ENCODE data around the gene AGAP3. TPM values are rescaled to one million over a fixed set of nuclear protein-coding genes. Genes with fewer than 3 reads are reported as not detected.

Gene AGAP3
- polyA plus RNA-seq, 1 of the 3 experiments (the other 2 are of a cell fraction): 126 TPM

DNA sequence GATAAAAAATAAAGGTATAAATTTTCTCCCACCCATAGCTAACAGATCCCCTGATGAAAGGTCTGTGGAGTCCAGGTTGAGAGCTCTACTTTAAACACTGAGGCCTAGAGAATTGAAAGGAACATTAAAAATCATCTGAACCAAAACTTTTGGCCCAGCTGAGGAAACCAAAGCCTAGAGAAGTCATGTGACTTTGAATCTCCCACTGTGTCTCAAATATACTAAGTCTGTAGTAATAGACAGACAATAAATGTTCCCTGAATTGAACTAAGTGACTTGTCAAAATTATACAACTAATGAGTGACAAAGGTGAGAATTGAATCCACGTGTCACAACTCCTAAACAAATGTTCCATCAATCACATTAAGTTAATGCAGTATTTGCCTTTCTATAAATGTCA lies 75.5 kb downstream of the AGAP3 start:
- Histone ChIP-seq H3K9me3 (no peaks in the 10 kb centered on the region), H3K79me2 (ENCODE audit: insufficient read depth) (no peaks in the 10 kb centered on the region), H3K9ac (no peak overlapping the region), H3K27me3 (ENCODE audit: insufficient read depth) (peaks cover 42% of the 10 kb centered on the region), H3K4me3 (ENCODE audit: low read depth in 2 of 2, low read length in 1 of 2) (no peak overlapping the region), H3K4me1 (ENCODE audit: control insufficient read depth in 1 of 2, insufficient read depth in 2 of 2, low read depth in 1 of 2, low read length in 1 of 2) (peaks cover 0 to under 1% of the 10 kb centered on the region in 2 experiments; a peak in 1 of 4 replicates), H4K20me1 (ENCODE audit: insufficient read depth) (no peaks in the 10 kb centered on the region), H3K27ac (ENCODE audit: low read depth in 2 of 2, low read length in 1 of 2) (no peak overlapping the region), H3K4me2 (no peak overlapping the region), H3F3A (replicated peaks; ENCODE audit: insufficient read depth) (no peaks in the 10 kb centered on the region), H2AFZ (ENCODE audit: low read depth) (no peak overlapping the region), H3K36me3 (replicated peaks in 1 of 2; ENCODE audit: control insufficient read depth in 1 of 2, insufficient read depth in 2 of 2, low read length in 1 of 2) (no peaks in the 10 kb centered on the region), H3K9me2 (no peaks in the 10 kb centered on the region)
- CTCF ChIA-PET: interaction anchor here (1.1 to 15.5 kb wide), 6 partner anchors 10 to 82 kb away, joined by 3 to 243 read pairs (median 48); no protein-coding TSS in a partner anchor
- DNase-seq: no peak
- POLR2A ChIA-PET: interaction anchor here (1.3 kb wide), 1 partner anchor 13 kb away, joined by 4 read pairs; no protein-coding TSS in a partner anchor
- no peak for TF ChIP-seq ZBTB33 (IDR thresholded peaks at IDR 0.05; ENCODE audit: borderline replicate concordance, low read depth)
- no peak for TF ChIP-seq YY1 (IDR thresholded peaks at IDR 0.05; ENCODE audit: low read depth)
- no peak for TF ChIP-seq JUND (IDR thresholded peaks at IDR 0.05)
- no peak for TF ChIP-seq FOXJ3 (CRISPR knock-in tag; IDR thresholded peaks at IDR 0.05)
- TF ChIP-seq, protein P1, sequence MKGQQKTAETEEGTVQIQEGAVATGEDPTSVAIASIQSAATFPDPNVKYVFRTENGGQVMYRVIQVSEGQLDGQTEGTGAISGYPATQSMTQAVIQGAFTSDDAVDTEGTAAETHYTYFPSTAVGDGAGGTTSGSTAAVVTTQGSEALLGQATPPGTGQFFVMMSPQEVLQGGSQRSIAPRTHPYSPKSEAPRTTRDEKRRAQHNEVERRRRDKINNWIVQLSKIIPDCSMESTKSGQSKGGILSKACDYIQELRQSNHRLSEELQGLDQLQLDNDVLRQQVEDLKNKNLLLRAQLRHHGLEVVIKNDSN (IDR thresholded peaks at IDR 0.05; ENCODE audit: borderline replicate concordance, low read depth): no peak
- TF ChIP-seq TCF12 (IDR thresholded peaks at IDR 0.05): no peak
- TF ChIP-seq, protein P2, sequence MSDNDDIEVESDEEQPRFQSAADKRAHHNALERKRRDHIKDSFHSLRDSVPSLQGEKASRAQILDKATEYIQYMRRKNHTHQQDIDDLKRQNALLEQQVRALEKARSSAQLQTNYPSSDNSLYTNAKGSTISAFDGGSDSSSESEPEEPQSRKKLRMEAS (IDR thresholded peaks at IDR 0.05; ENCODE audit: low read depth): no peak
- no peak for TF ChIP-seq SMC3 (IDR thresholded peaks at IDR 0.05; ENCODE audit: low read depth, low read length)
- no peak for TF ChIP-seq POLR2AphosphoS5 (IDR thresholded peaks at IDR 0.05; ENCODE audit: low read depth, low read length)
- no peak for TF ChIP-seq RCOR1 (IDR thresholded peaks at IDR 0.05; ENCODE audit: low read length)
- no peak for TF ChIP-seq RAD21 (IDR thresholded peaks at IDR 0.05; ENCODE audit: low read length)
- TF ChIP-seq EP300 (IDR thresholded peaks at IDR 0.05; ENCODE audit: borderline replicate concordance in 1 of 2, low read depth in 1 of 2, low read length in 1 of 2): no peak
- TF ChIP-seq TAF1 (IDR thresholded peaks at IDR 0.05; ENCODE audit: borderline replicate concordance, low read depth, low read length): no peak
- WGBS (ENCODE audit: low lambda C conversion rate): 29% methylated on average over 1 of the region's 1 CpG

DNA sequence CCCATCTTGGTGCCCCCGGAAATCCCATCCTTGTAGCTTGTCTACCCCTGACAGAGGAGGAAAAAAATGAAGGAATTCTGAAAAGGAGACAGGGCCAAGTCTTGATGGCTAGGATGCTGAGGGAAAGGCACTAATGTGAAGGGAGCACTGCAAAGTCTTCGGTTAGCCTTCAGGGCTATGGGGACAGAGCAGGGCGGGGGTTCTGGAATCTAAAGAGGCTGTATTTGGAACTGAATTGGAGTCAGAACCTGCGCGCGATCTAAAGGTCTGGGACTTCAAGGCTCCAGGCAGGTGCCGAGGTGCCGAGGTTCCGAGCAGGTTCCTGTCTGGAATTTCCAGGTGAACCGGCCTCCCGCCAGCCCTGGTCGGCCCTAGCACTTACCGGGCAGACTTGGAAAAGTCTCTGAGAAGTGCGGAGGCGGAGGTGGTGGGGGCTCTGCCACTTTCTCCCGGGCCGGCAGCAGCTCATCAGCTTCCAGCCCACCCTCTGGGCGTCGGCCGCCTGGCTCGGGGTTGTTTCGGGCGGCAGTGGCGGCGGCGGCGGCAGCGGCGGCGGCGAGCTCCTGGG lies 80.4 kb downstream of the AGAP3 start:
- CTCF ChIA-PET: interaction anchor here (0.6 to 15.5 kb wide), 19 partner anchors 10 to 353 kb away, joined by 3 to 243 read pairs (median 7); partner anchors contain the start of gene ABCF2
- TF ChIP-seq FOXJ3 (CRISPR knock-in tag; IDR thresholded peaks at IDR 0.05) (no peak), MEF2A (IDR thresholded peaks at IDR 0.05; ENCODE audit: borderline replicate concordance, low read depth) (no peak), FOSL2 (IDR thresholded peaks at IDR 0.05; ENCODE audit: borderline replicate concordance, low read depth) (no peak), CHD2 (IDR thresholded peaks at IDR 0.05; ENCODE audit: low read length, partially characterized antibody) (no peak), PBX3 (IDR thresholded peaks at IDR 0.05) (no peak), MXI1 (IDR thresholded peaks at IDR 0.05; ENCODE audit: low read depth, low read length) (no peak)
- TF ChIP-seq, protein P3, sequence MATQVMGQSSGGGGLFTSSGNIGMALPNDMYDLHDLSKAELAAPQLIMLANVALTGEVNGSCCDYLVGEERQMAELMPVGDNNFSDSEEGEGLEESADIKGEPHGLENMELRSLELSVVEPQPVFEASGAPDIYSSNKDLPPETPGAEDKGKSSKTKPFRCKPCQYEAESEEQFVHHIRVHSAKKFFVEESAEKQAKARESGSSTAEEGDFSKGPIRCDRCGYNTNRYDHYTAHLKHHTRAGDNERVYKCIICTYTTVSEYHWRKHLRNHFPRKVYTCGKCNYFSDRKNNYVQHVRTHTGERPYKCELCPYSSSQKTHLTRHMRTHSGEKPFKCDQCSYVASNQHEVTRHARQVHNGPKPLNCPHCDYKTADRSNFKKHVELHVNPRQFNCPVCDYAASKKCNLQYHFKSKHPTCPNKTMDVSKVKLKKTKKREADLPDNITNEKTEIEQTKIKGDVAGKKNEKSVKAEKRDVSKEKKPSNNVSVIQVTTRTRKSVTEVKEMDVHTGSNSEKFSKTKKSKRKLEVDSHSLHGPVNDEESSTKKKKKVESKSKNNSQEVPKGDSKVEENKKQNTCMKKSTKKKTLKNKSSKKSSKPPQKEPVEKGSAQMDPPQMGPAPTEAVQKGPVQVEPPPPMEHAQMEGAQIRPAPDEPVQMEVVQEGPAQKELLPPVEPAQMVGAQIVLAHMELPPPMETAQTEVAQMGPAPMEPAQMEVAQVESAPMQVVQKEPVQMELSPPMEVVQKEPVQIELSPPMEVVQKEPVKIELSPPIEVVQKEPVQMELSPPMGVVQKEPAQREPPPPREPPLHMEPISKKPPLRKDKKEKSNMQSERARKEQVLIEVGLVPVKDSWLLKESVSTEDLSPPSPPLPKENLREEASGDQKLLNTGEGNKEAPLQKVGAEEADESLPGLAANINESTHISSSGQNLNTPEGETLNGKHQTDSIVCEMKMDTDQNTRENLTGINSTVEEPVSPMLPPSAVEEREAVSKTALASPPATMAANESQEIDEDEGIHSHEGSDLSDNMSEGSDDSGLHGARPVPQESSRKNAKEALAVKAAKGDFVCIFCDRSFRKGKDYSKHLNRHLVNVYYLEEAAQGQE (IDR thresholded peaks at IDR 0.05; ENCODE audit: low read depth, low read length): no peak
- TF ChIP-seq, protein P1 (IDR thresholded peaks at IDR 0.05; ENCODE audit: borderline replicate concordance, low read depth): no peak

More for the DNA sequence above, 80.4 kb downstream of the AGAP3 start:
- POLR2A ChIA-PET: interaction anchor here (0.7 kb wide), 1 partner anchor 35 kb away, joined by 3 read pairs; no protein-coding TSS in a partner anchor
- H3K9me3 ChIP-seq: no peaks in the 10 kb centered on the region
- no peak for DNase-seq
- no peaks in the 10 kb centered on the region for H3K9me2 ChIP-seq
- H3K36me3 ChIP-seq (replicated peaks in 1 of 2; ENCODE audit: control insufficient read depth in 1 of 2, insufficient read depth in 2 of 2, low read length in 1 of 2): no peaks in the 10 kb centered on the region
- peaks cover 0 to 9% of the 10 kb centered on the region in 2 experiments; a peak in 1 of 4 replicates for H3K4me1 ChIP-seq (ENCODE audit: control insufficient read depth in 1 of 2, insufficient read depth in 2 of 2, low read depth in 1 of 2, low read length in 1 of 2)
- no peaks in the 10 kb centered on the region for H4K20me1 ChIP-seq (ENCODE audit: insufficient read depth)
- H3K4me2 ChIP-seq: peak overlapping the region; percentile 78
- H3K9ac ChIP-seq: no peak overlapping the region
- H2AFZ ChIP-seq (ENCODE audit: low read depth): 0 out of 2 replicates have a peak overlapping the region, but pooled peaks have one; percentile 33
- H3K4me3 ChIP-seq (ENCODE audit: low read depth in 2 of 2, low read length in 1 of 2): peak overlapping the region; percentile 35 to 41; a peak in 3 of 4 replicates
- no peaks in the 10 kb centered on the region for H3K79me2 ChIP-seq (ENCODE audit: insufficient read depth)
- peaks cover 88% of the 10 kb centered on the region for H3K27me3 ChIP-seq (ENCODE audit: insufficient read depth)
- H3F3A ChIP-seq (replicated peaks; ENCODE audit: insufficient read depth): no peaks in the 10 kb centered on the region
- no peak overlapping the region for H3K27ac ChIP-seq (ENCODE audit: low read depth in 2 of 2, low read length in 1 of 2)
- WGBS (ENCODE audit: low lambda C conversion rate): 41% methylated on average over 17 of the region's 31 CpGs

Data from SK-N-SH (cell line).